ENCODE data around the gene EEF2K.
"Not testable (repeated sequence)": the region's sequence is repeated elsewhere in the genome, so short reads cannot be mapped to it uniquely, and the experiment has no call there.

The EEF2K gene

DNA sequence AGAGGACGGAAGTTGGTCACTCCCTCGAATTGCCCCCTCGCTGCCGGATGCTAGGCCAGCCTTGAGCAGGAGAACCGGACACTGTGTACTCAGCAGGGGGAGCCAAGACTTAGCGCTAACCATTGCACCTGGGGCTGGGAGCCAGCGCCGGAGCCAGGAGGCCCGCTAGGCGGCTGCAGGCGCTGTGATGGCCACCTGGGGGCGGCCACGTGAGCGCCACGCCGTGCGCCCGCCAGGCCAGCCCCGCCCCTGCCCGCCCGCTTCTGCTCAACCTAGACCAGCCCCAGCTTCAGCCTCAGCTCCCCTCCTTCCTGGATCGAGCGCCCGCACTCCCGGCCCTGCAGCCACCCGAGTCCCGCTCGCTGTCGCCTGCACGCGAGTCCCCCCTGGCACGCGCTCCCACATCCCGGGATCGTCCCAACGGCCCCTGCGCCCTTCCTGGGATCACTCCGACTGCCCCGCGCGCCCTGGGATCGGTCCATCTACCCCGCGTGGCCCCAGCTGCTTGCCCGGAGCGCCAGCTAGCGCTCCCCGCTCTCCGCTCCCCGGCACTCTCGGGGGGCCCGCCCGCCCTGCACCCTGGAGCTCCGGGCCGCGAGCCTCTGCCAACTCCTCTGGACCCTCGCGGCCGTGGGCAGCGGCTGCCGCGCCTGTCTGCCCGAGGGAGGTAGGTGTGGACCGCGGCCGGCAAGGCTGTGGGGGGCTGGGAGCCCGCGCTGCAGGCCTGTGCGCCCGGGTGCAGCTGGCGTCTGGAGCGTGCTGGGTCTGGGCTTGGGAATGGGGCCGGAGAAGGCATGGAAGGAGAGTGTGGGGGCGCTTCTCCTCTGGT lies at the start of gene EEF2K:
Gene EEF2K, plus strand, starts transcription at position 266 of the 829 bp plus-strand sequence. CDS start 19,452 bp downstream, outside the sequence.
- peak; percentile 58 for DNase-seq (ENCODE audit: low read depth, low spot score)
- peak within 1 kb of the TSS; percentile 65 for H3K27ac ChIP-seq

DNA sequence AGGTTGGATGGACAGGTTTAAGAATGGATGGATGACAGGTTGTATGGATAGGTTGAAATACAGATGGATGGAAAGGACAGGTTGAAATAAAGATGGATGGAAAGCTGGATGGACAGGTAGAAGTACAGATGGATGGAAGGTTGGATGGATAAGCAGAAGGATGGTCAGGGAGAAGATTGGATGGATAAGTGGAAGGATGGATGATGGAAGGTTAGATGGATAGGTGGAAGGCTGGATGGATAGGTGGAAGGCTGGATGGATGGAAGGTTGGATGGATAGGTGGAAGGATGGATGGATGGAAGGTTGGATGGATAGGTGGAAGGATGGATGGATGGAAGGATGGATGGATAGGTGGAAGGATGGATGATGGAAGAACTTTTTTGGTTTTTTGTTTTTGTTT lies 44.7 kb upstream of the EEF2K start:
- DNase-seq (ENCODE audit: low read depth, low spot score) = no peak
- H3K27ac ChIP-seq = no peak overlapping the region

- DNase-seq (ENCODE audit: low read depth, low spot score) = no peak
- no peak within 1 kb of the TSS for H3K27ac ChIP-seq
Measured at GRCh38 chr16:22161999-22162655, 44.0 kb upstream of the EEF2K start, which contains the start of gene SDR42E2. Gene SDR42E2 (plus strand): TSS chr16:22162506. CDS start chr16:22165583, 3,077 bp downstream.

DNA sequence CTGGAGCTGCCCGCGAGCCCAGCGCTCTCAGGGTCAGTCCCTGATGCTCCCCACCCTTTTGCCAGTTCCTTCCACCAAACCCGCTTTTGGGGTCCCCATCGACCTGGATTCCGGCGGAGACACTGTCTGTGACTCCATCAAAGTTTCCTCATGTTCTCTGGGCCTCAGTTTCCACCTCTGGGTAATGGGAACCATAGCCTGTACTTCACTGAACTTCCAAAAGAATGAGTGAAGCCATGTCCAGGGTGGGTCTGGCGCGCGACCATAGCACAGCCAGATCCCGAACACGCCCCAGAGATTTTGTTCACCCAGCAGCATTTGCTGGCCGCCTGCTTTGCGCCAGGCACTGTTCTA lies 43.4 kb upstream of the EEF2K start:
- DNase-seq (ENCODE audit: low read depth, low spot score) = no peak
- H3K27ac ChIP-seq = no peak overlapping the region

DNA sequence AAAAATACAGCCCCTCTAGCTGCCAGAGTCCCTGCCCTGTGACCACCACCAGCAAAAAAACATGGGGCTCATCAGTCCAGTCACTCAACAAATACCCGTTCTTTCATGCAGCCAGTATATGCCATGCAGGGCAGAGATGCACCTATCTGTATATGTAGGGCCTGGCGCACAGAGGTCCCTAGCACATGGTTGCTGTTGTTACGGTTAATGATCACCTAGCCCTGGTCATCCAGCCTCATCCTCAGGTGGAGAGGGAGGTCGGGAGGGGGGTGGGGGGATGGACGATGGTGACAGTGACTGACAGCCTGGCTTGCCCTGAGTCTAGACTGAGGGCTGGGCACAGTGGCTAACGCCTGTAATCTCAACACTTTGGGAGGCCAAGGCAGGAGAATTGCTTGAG lies 42.3 kb upstream of the EEF2K start:
- DNase-seq (ENCODE audit: low read depth, low spot score) = no peak
- no peak overlapping the region for H3K27ac ChIP-seq

- H3K27ac ChIP-seq = no peak overlapping the region
- DNase-seq (ENCODE audit: low read depth, low spot score) = no peak
Measured at GRCh38 chr16:22164482-22164881, 41.6 kb upstream of the EEF2K start.

GRCh38 chr16:22165508-22166285 lies 40.4 kb upstream of the EEF2K start:
- H3K27ac ChIP-seq = no peak overlapping the region
- DNase-seq (ENCODE audit: low read depth, low spot score) = no peak

DNA sequence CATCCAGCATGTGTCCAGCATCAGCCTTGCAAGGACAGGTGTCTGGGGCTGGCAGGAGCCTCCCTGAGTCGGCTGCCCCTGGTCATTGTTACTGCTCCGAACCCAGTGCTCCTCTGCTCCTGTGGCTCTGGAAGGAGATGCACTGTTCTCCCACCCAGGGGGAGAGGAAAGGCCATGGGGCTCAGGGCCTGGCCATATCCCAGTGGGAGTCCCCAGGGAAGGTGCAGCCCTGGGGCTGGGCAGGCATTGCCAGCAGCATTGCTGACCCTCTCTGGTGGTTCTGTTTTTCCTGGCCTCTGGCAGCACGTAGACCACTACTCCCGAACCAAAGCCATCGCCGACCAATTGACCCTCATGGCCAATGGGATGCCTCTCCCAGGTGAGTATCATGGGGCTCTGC lies 34.1 kb upstream of the EEF2K start:
- no peak overlapping the region for H3K27ac ChIP-seq
- no peak for DNase-seq (ENCODE audit: low read depth, low spot score)

DNA sequence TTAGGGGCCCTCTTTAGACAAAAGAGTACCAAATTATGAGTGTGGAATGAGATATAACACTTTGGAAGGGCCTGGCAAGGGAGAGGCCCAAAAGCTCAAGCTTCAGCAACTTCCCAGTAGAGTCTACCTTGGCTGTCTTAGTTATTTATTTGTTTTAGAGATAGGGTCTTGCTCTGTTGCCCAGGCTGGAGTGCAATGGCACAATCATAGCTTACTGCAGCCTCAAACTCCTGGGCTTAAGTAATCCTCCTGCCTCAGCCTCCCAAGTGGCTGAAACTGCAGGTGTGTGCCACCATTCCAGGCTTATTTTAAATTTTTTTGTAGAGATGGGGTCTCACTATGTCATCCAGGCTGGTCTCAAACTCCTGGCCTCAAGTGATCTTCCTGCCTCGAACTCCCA lies 33.4 kb upstream of the EEF2K start:
- not testable (repeated sequence) for H3K27ac ChIP-seq; DNase-seq (ENCODE audit: low read depth, low spot score)

DNA sequence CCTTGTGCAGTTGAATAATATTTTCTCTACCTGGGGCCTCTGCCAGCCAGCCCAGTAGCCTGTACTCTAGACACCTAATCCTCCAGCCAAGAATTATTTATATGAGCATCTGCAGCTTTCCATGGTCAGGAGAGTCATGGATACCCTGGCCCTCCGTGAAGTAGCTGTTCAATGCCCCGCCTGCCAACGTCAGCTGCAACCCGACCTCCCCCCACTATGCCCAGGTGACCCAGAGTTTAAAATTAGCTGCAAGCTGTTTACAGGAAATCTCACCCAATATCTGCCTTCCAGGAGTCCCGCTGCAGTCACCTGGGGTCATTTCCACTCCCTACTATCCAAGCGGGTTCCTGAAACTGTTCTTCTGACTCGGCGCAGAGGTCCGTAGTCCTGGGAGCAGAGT lies 31.4 kb upstream of the EEF2K start:
- DNase-seq (ENCODE audit: low read depth, low spot score) = no peak
- H3K27ac ChIP-seq = no peak overlapping the region

DNA sequence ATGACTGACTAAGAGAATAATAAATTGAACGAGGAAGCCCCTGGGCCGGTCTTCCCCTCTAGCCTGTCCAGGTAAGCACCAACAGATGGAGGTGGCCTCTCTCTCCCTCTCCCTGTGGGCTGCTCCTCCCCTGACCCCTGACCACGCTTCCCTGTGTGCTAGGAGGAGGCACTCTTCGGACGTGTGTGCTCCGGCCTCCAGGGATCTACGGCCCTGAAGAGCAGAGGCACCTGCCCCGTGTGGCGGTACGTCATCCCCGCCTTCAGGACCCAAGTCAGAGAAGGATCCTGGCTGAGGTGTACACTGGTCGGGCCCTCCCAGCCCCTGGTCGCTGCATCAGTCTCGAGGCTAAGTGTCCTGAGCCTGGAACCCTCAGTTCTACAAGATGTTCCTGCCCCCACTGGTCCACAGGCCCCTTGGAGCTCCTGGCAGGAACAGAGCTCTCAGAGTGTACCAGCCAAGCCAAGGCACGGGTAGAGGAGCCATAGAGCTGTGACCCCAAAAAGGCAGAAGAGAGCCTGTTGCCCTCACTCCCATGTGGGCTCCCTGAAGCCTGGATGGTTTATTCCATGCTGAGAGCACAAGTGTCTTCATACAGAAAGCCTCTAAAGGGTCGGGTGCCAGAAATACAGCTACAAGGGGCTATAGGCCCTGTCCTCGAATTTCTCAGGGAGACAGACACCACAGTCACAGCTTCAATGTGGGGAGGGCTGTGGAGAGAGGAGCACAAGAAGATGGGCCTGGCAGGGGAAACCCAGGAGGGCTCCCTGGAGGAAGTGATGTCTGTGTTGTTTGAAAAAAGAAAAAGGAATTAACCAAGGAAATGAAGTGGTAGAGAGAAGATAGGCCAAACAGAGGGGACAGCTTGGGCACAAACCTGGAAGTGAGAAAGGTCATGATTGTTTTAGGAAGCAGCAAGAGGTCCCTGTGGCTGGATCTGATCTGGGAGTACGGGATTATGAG lies 27.8 kb upstream of the EEF2K start:
- no peak for DNase-seq (ENCODE audit: low read depth, low spot score)

DNA sequence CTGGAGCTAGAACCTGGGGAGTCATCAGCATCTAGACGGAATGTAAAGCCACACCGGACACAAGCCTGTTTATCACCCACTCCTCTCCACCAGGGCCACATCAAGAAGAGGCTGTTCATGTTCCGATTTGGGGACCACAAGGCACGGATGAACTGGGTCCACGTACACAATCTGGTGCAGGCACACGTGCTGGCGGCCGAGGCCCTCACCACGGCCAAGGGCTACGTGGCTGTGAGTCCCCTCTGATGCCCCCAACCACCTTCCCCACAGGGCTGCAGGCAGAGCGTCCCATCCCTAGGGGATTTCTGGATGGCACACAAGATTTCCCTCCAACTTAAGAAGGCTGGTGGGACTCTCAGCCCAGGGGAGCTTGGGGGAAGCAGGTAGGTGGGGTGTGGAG lies 24.7 kb upstream of the EEF2K start:
- DNase-seq (ENCODE audit: low read depth, low spot score) = no peak
- no peak overlapping the region for H3K27ac ChIP-seq

More for the DNA sequence above, 27.8 kb upstream of the EEF2K start:
- no peak overlapping the region for H3K27ac ChIP-seq

DNA sequence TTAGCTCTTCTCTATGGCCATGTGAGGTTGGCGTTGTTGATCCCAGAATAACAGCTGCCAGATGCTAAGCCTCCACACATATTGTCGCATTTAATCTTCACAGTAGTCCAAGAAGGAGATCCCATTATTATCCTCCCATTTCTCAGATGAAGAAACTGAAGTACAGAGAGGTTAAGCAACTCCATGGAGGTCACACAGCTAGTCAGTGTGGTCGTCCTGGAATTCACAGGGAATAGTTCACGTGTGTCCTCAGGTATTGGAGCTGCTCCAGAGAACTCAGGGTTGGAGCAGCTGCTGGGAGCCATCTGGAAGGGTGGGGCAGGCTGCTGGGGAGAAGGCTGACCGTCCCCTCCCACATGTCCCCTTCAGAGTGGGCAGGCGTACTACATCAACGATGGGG lies 24.2 kb upstream of the EEF2K start:
- no peak for DNase-seq (ENCODE audit: low read depth, low spot score)
- no peak overlapping the region for H3K27ac ChIP-seq

DNA sequence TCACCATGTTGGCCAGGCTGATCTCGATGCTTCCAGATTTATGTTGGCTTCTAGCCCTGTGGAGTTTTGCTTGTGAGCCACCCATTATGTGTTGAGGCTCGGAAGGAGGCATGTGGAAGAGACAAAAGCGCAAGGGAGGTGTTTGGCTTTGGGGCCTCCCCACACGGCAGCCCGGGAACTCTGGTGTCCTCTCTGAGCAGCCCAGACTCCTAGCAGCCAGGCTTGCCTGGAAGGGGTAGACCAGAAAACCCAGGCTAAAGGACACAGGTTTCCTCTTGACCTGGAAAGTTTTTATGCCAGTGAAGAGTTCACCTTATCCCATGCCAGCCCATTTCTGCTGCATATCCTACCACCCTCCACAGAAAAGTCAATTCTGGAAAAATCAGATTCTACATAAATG lies 22.7 kb upstream of the EEF2K start:
- DNase-seq (ENCODE audit: low read depth, low spot score) = no peak
- no peak overlapping the region for H3K27ac ChIP-seq

DNA sequence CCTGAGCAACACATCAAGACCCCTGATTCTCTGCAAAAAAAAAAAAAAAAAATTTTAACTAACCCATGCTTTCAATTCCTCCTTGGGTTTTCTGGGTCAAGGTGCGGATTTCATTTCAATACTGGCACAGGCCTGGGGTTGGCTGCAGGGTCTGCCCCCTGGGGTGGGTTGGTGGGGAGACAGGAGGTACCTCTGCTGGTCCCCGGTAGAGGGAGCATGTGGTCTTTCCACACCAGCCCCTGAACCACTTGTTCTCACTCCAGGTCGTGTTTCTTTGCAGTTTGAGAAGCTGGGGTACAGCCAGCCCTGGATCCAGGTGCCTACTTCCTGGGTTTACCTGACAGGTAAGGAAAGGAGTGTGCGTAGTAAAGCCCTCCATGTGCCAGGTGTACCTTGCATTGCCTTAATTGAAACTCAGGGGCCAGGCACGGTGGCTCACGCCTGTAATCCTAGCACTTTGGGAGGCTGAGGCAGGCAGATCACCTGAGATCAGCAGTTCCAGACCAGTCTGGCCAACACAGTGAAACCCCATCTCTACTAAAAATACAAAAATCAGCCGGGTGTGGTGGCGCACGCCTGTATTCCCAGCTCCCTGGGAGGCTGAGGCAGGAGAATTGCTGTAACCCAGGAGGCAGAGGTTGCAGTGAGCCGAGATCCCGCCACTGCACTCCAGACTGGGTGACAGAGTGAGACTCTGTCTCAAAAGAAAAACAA lies 22.0 kb upstream of the EEF2K start:
- no peak for DNase-seq (ENCODE audit: low read depth, low spot score)
- H3K27ac ChIP-seq = no peak overlapping the region

- H3K27ac ChIP-seq = no peak overlapping the region
- DNase-seq (ENCODE audit: low read depth, low spot score) = no peak
Measured at GRCh38 chr16:22184615-22184968, 21.5 kb upstream of the EEF2K start.

GRCh38 chr16:22186517-22186916 lies 19.6 kb upstream of the EEF2K start:
- no peak for DNase-seq (ENCODE audit: low read depth, low spot score)
- H3K27ac ChIP-seq = no peak overlapping the region

- DNase-seq (ENCODE audit: low read depth, low spot score) = no peak
- H3K27ac ChIP-seq = no peak overlapping the region
Measured at GRCh38 chr16:22188267-22188594, 17.8 kb upstream of the EEF2K start.
